ENCODE results near the gene IFT43. TPM values are rescaled to one million over a fixed set of nuclear protein-coding genes. Genes with fewer than 3 reads are reported as not detected.

Gene IFT43
- 21.9 TPM for total RNA-seq
- long read RNA-seq, transcript IFT43-202 (9 exons, 833 nt), result major isoform, 16 of 45 reads
- long read RNA-seq, partial matches to known transcripts, result 5 of 45 reads
- long read RNA-seq, other reads (novel, unspliced or antisense), result 23 of 45 reads

GRCh38 chr14:75985618-75986438 lies at the start of gene IFT43:
Gene IFT43, plus strand, starts transcription at chr14:75985763. Its CDS starts 24 bp downstream, at chr14:75985787.
- Histone ChIP-seq H3K4me3 (peak within 1 kb of the TSS; percentile 85), H3K27ac (peak within 1 kb of the TSS; percentile 81), H3K4me1 (peaks cover 40% of the 10 kb centered on the region), H3K36me3 (peaks cover 4% of the 10 kb centered on the region), H3K27me3 (ENCODE audit: low read depth) (no peaks in the 10 kb centered on the region), H3K9me3 (no peaks in the 10 kb centered on the region)
- TF ChIP-seq CTCF (IDR thresholded peaks at IDR 0.05), result no peak
- DNase-seq (peak; percentile 97), ATAC-seq (peak; percentile 75 to 83)
- intact Hi-C loops (cut with DNase I), result no loop called here

- Histone ChIP-seq H3K4me1 (no peaks in the 10 kb centered on the region), H3K27ac (no peak overlapping the region), H3K9me3 (no peaks in the 10 kb centered on the region), H3K36me3 (no peaks in the 10 kb centered on the region), H3K27me3 (ENCODE audit: low read depth) (no peaks in the 10 kb centered on the region), H3K4me3 (no peak overlapping the region)
- TF ChIP-seq CTCF (IDR thresholded peaks at IDR 0.05), result no peak
- no peak for DNase-seq
- intact Hi-C loops (cut with DNase I), result no loop called here
- no peak for ATAC-seq
Measured at GRCh38 chr14:75939200-75939599, 46.4 kb upstream of the IFT43 start.

- DNase-seq, result no peak
- no peak overlapping the region for H3K27ac ChIP-seq
- TF ChIP-seq CTCF (IDR thresholded peaks at IDR 0.05), result no peak
- intact Hi-C loops (cut with DNase I), result no loop called here
- no peak for ATAC-seq
- H3K27me3 ChIP-seq (ENCODE audit: low read depth), result no peaks in the 10 kb centered on the region
- no peaks in the 10 kb centered on the region for H3K4me1 ChIP-seq
- H3K4me3 ChIP-seq, result no peak overlapping the region
- no peaks in the 10 kb centered on the region for H3K36me3 ChIP-seq
- H3K9me3 ChIP-seq, result no peaks in the 10 kb centered on the region
Measured at GRCh38 chr14:75941030-75941429, 44.5 kb upstream of the IFT43 start.

GRCh38 chr14:75944607-75945241 lies 40.8 kb upstream of the IFT43 start:
- no peak for TF ChIP-seq CTCF (IDR thresholded peaks at IDR 0.05)
- no peaks in the 10 kb centered on the region for H3K36me3 ChIP-seq
- intact Hi-C loops (cut with DNase I), result no loop called here

GRCh38 chr14:75946785-75947184 lies 38.8 kb upstream of the IFT43 start:
- ATAC-seq (no peak), DNase-seq (no peak)
- Histone ChIP-seq H3K27ac (no peak overlapping the region), H3K36me3 (no peaks in the 10 kb centered on the region), H3K4me3 (no peak overlapping the region), H3K9me3 (no peaks in the 10 kb centered on the region), H3K27me3 (ENCODE audit: low read depth) (no peaks in the 10 kb centered on the region), H3K4me1 (no peaks in the 10 kb centered on the region)
- intact Hi-C loops (cut with DNase I), result no loop called here
- no peak for TF ChIP-seq CTCF (IDR thresholded peaks at IDR 0.05)

More at GRCh38 chr14:75944607-75945241, 40.8 kb upstream of the IFT43 start:
- Histone ChIP-seq H3K4me1 (no peaks in the 10 kb centered on the region), H3K27me3 (ENCODE audit: low read depth) (no peaks in the 10 kb centered on the region), H3K9me3 (no peaks in the 10 kb centered on the region), H3K4me3 (no peak overlapping the region), H3K27ac (no peak overlapping the region)
- ATAC-seq (no peak), DNase-seq (no peak)

Measured in lower lobe of right lung (tissue), 2 donors.